Measurements from ENCODE around the gene AKAP9. TPM values are rescaled to one million over a fixed set of nuclear protein-coding genes. Genes with fewer than 3 reads are reported as not detected.

The AKAP9 gene
- total and polyA plus RNA-seq, 9 of the 15 experiments (the other 6 are each of a cell fraction or from before 2014, with no cell fraction given) = 25.5 to 80.9 (median 46.3) TPM

DNA sequence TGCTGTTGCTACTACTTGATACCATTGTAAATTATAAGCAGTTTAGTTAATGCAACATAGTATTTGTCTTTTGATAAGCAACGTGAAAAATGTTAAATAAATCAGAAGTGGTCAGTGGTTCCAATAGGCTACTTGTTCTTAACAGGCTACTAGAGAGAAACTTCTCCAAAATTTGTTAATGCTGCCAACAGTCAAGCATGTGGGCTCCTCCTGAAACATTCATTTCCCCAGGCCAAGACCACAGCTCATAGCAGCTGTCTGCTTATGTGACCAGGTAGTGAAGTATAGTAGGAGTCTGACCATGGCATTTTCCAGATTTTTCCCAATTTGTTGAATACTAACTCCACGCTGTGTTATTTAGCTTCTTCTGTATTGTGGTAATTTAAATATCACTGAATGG is 112.7 kb downstream of the AKAP9 start:
- ATAC-seq (no peak), DNase-seq (ENCODE audit: extremely low read depth in 1 of 4, low spot score in 3 of 4) (no peak), FAIRE-seq (no peak)
- Histone ChIP-seq H3K36me3 (ENCODE audit: control insufficient read depth, insufficient read depth, low read length) (peaks cover 16% of the 10 kb centered on the region; the same call in 2 of the 3 replicates), H3K79me2 (ENCODE audit: control insufficient read depth, insufficient read depth, low read length) (no peaks in the 10 kb centered on the region), H3K4me1 (replicated peaks in 1 of 2; ENCODE audit: control insufficient read depth in 2 of 2, insufficient read depth in 2 of 2, low read length in 2 of 2) (no peaks in the 10 kb centered on the region), H3K4me3 (no peak overlapping the region), H3K27ac (ENCODE audit: extremely low read depth, low read depth, low read length) (no peak overlapping the region), H4K20me1 (replicated peaks; ENCODE audit: control insufficient read depth, insufficient read depth, low read length) (no peaks in the 10 kb centered on the region), H3K9ac (ENCODE audit: insufficient read depth in 1 of 2, low read depth in 2 of 2, low read length in 2 of 2) (no peak overlapping the region), H3K9me3 (replicated peaks; ENCODE audit: control insufficient read depth, insufficient read depth, low read depth, low read length) (no peaks in the 10 kb centered on the region), H3K27me3 (ENCODE audit: control insufficient read depth in 2 of 2, insufficient read depth in 2 of 2, low read length in 2 of 2) (no peaks in the 10 kb centered on the region), H3K9me1 (ENCODE audit: control insufficient read depth, insufficient read depth, low read length) (no peaks in the 10 kb centered on the region), H2AFZ (ENCODE audit: low read depth, low read length) (no peak overlapping the region), H3K4me2 (ENCODE audit: insufficient read depth, low read length) (no peak overlapping the region)
- in situ Hi-C loops (cut with MboI) (no loop called here), intact Hi-C loops (cut with micrococcal nuclease) (no loop called here)
- POLR2A ChIA-PET = no interaction called here
- CTCF ChIA-PET (ENCODE audit: low intra/inter-chr PET ratio) = no interaction called here
- WGBS (ENCODE audit: insufficient coverage, low coverage, missing lambda C conversion rate) = 57% methylated on average over 2 of the region's 2 CpGs
- no TSS peak for BruUV-seq (replicated peaks)
- no peak for TF ChIP-seq ZNF408 (CRISPR knock-in tag; IDR thresholded peaks at IDR 0.05; ENCODE audit: low read depth)
- TF ChIP-seq, protein P1, sequence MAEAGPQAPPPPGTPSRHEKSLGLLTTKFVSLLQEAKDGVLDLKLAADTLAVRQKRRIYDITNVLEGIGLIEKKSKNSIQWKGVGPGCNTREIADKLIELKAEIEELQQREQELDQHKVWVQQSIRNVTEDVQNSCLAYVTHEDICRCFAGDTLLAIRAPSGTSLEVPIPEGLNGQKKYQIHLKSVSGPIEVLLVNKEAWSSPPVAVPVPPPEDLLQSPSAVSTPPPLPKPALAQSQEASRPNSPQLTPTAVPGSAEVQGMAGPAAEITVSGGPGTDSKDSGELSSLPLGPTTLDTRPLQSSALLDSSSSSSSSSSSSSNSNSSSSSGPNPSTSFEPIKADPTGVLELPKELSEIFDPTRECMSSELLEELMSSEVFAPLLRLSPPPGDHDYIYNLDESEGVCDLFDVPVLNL (CRISPR knock-in tag; IDR thresholded peaks at IDR 0.05; ENCODE audit: low read depth) = no peak
- no peak for TF ChIP-seq ZNF449 (CRISPR knock-in tag; IDR thresholded peaks at IDR 0.05)
- TF ChIP-seq, protein P2, sequence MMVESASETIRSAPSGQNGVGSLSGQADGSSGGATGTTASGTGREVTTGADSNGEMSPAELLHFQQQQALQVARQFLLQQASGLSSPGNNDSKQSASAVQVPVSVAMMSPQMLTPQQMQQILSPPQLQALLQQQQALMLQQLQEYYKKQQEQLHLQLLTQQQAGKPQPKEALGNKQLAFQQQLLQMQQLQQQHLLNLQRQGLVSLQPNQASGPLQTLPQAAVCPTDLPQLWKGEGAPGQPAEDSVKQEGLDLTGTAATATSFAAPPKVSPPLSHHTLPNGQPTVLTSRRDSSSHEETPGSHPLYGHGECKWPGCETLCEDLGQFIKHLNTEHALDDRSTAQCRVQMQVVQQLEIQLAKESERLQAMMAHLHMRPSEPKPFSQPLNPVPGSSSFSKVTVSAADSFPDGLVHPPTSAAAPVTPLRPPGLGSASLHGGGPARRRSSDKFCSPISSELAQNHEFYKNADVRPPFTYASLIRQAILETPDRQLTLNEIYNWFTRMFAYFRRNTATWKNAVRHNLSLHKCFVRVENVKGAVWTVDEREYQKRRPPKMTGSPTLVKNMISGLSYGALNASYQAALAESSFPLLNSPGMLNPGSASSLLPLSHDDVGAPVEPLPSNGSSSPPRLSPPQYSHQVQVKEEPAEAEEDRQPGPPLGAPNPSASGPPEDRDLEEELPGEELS (CRISPR knock-in tag; IDR thresholded peaks at IDR 0.05; ENCODE audit: borderline replicate concordance) = no peak
- no peak for TF ChIP-seq DIDO1 (tag; IDR thresholded peaks at IDR 0.05; ENCODE audit: low read depth)
- TF ChIP-seq TCF7L2 (IDR thresholded peaks at IDR 0.05; ENCODE audit: low read depth, low read length) = no peak
- TF ChIP-seq, protein P3, sequence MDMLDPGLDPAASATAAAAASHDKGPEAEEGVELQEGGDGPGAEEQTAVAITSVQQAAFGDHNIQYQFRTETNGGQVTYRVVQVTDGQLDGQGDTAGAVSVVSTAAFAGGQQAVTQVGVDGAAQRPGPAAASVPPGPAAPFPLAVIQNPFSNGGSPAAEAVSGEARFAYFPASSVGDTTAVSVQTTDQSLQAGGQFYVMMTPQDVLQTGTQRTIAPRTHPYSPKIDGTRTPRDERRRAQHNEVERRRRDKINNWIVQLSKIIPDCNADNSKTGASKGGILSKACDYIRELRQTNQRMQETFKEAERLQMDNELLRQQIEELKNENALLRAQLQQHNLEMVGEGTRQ (CRISPR knock-in tag; IDR thresholded peaks at IDR 0.05) = no peak
- no peak for TF ChIP-seq BHLHE40 (IDR thresholded peaks at IDR 0.05; ENCODE audit: low read length)
- TF ChIP-seq RREB1 (CRISPR knock-in tag; IDR thresholded peaks at IDR 0.05) = no peak
- TF ChIP-seq CHD2 (IDR thresholded peaks at IDR 0.05; ENCODE audit: low read depth, low read length) = no peak
